Retina (tissue), 1 donor: ENCODE measurements around the gene MAP1B.

Experiments
- DNase-seq: peaks from one replicate; pipeline ENCODE4 v3.0.0-alpha.2; 2016

MAP1B gene

DNA sequence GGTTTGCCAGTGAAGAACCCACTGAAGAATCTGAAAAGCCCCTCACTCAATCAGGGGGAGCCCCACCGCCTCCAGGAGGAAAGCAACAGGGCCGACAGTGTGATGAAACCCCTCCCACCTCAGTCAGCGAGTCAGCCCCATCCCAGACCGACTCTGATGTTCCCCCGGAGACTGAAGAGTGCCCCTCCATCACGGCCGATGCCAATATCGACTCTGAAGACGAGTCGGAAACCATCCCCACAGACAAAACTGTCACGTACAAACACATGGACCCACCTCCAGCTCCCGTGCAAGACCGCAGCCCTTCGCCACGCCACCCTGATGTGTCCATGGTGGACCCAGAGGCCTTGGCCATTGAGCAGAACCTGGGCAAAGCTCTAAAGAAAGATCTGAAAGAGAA, 92.4 kb downstream of the MAP1B start:
- DNase-seq: no peak

DNA sequence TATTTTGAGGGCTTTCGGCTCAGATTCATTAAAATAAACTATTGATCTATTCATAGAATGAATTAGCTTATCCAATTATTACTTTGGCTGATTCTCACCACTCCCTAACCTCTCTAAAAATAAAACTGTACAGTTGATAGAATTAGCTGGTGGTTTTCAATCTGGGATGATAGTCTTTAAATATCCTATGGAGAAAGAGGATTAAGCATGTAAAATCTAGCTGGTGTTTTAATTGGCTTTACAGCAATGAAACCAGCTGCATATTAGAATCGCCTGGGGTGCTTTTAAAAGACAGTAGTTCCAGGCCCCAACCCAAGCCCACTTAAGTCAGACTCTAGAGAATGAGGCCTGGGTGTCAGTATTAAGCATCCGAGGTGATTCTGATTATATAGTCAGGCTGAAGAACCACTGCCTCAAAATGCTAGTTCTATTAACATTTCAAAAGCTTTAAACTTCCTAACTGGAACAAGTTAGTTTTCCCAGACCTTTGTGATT, 95.1 kb downstream of the MAP1B start:
- DNase-seq: no peak

DNA sequence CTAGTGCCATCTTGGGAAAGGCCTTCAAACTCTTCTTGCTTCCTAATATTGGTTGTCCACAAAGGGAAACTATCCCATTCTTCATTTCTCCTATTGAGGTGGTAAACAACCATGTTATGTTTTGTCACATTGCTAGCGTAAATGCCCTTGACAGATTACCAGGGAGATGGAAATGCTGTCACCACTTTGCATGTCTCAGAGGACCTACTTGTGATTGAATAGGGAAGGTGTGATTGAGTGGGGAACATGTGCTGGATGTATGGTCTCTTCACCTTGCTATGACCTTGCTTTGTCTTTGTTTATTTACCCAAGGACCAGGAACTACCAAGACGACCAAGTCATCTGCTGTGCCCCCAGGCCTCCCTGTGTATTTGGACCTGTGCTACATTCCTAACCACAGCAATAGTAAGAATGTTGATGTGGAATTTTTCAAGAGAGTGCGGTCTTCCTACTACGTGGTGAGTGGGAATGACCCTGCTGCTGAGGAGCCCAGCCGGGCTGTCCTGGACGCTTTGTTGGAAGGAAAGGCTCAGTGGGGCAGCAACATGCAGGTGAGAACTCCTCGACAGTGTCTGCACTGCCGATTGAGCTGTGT, 96.1 kb downstream of the MAP1B start:
- DNase-seq: no peak

DNA sequence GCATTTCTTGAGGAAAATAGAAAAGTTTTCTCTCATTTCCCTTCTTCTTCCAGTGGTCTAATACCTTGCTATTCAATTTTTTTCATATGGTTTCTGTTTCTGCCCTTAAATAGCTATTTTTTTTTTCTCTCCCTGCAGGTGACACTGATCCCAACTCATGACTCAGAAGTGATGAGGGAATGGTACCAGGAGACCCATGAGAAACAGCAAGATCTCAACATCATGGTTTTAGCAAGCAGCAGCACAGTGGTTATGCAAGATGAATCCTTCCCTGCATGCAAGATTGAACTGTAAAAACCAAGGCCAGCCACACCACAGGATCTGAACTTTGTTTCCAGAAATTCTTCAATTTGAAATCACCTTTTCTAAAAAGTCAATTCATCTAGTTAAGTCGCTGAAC, 97.7 kb downstream of the MAP1B start:
- DNase-seq: no peak

DNA sequence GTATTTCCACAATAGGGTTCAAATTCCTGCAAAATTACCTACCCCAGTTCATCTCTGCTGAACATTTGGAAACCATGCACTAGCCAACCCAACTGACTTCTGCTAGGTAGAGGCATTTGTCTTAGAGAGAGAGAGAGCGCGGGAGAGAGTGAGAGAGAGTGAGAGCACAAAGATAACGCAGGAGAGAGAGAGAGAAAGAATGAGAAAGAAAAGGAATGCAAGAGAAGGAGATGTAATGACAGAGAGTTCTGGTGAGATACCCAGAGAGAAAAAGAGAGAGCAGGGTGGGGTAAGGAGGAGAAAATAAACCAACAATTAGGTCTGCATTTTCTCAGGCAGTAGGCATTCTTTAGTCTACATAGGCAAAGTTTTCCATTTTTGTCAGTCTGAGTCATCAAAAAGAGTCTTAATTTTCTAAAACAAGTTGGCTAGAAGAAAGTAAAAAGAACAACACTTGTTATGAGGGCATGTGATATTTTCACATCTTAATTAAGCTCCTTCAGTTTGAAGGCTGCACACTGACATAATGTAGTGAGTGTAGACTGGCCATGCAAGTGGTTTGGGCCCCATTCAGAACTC, 98.2 kb downstream of the MAP1B start:
- no peak for DNase-seq

DNA sequence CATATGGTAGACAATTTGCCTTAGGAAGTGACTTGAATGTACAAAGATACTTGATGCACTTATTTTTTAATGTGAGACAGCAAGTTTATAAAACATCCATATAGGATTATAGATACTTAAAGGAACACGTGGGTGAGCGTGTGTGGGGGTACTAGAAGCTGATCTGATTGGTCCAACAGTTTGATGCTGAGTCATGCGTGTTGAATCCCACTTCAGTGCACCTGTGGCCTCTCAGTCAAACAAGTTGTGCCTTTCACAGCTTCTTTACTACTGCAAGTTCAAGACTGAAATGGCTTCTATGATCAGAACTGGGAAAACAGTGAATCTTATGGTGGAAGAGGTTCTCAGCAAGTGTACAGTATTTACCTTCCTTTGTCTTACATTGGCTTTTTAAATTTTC, 98.9 kb downstream of the MAP1B start:
- no peak for DNase-seq

DNA sequence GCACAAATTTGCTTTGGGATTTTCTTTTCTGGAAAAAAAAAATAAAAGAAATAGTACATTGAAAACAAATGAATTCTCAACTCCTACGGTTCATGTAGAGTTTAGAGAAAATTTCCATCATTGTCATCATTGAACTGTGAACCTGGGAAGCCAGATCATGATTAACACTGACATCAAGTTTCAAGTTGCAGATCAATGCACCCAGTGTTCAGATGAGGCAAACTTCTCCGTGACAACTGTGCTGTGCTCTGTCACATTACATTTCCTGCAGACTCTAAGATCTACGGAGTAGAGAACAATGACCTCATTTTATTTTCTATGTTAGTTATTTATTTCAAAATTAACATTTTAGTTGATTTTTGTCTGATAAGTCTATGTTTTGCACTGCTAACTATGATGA, 99.7 kb downstream of the MAP1B start:
- no peak for DNase-seq

DNA sequence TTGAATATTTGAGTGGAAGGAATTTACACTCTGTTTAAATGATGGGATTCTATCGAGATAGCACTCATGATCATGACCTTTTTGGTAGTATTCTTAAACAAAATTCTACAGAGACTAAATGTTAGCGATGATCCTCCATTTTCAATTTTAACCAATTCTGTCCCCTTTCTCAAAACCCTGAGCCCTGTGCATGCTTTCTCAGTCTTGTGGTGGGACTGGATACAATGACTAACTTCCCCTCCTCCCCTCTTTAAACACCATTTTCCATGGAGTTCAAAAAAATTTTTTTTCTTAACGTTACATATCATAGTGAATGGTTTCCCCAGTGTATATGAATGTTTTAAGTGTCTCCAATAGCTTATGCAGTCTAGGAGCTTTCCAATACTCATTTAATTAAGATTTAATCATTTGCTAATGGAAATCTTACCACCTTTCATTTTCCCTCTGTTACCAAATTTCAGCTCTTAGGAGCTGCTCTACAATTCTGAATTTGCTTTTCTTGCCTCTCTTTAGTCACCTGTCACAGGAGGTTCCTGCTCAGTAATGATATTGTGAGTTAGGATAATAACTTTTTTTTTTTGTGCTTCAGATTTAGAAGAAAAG, 101.2 kb downstream of the MAP1B start:
- DNase-seq: no peak

DNA sequence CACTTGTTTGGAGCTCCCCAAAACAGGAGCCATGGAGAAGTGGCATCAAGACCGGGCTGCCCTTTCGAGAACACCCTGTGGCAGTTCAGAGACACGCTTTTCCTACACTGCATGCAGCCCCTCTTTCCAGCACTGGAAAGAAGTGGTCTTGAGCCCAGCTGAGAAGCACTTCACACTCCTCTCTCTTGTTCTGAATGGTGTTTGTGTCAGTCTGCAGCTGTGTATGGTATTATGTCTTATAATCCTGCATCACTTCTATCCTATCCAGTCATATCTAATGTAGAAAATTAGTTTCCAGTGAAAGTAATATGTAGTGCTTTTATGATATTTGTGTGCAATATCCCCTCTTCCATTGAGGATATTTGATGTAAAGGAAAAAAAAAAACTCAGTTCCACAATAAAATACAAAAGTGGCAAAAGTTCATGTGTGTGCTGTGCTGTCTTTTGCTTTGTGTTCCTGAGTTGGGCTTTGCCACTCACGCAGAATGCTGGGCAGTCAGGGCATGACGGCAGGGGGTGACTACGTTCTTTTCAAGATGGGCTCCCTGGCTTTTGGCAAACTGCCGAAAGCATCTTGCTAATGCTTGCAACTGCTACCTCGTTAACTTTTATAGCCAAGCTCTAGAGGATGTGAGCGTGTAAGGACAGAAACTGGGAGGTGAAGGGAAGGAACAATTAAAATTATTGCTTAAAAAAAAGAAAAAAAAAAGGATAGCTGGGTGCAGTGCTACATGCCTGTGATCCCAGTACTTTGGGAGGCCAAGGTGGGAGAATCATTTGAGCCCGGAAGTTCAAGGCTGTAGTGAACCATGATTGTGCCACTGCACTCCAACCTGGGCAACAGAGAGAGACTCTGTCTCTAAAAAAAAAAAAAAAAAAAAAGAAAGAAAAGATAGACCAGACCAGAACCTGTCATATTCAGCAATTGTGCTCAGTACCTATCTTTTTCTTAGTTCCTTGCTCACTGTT, 102.2 kb downstream of the MAP1B start:
- DNase-seq: no peak

DNA sequence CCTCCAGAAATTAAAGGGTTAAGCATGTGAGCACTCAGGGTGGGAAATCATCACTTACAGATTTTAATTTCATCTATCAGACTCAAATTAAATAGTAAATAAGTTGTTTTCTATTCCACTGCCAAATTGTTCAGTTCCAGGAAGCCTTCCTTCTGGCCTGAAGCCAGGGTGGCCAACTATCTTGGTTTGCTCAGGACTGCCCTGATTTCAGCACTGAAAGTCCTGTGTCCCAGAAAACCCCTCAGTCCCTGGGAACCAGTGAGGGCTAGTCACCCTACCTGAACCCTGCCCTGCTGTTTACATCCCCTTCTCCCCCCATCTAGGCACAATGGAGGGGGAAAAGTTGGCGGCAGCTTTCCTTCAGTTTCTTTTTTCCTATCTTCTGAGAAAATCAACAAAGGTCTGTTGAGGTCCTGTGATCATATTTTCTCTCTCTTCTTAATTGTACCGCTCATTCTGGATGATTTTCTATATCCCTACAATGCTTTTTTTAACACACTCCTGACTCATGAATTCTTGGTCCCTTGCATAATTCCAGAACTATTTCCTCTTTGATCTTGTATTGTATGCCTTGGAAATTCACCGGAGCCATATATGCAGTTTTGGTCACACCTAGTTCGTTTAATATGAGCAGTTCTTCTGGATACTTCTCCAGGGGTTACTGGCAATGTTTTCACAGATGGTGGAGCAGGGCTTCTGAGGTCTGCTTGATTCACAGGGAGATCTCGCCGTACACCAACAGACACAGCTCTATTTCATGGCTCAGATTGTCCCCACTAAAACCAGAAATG, 103.8 kb downstream of the MAP1B start:
- DNase-seq: no peak

DNA sequence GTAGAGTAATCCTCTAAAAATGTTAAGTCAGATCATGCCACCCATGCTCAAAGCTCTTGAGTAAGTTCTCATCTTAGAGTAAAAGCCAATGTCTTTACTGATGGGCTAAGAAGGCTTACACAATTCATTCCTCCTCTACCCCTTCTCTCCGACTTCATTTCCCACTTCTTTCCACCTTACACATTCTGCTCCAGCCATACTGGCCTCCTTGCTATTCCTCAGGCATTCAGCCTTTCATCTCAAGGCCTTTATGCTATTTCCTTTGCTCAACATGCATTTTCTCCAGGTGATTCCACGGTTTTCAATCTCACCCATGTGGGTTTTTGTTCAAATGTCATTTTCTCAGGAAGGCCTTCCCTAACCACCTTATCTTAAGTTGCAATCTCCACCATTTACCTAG, 104.9 kb downstream of the MAP1B start:
- DNase-seq: no peak

DNA sequence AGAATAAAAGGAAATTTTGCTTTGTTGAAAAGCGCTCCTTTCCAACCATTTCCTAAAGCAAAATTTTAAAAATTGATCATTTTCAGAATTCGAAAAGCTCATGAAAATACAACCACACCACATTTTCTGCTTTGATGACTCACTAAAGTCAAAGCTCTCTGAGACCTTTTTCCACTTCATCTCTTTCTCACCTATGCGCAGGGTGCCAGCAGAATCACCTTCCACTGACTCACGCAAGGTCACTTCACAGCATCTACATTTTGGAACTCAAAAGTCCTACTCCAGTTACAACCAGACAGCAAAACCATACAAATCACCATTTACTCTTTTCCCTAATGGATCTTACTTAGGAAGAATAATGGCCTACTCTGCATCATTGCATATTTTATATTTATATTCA, 106.2 kb downstream of the MAP1B start:
- DNase-seq: no peak

DNA sequence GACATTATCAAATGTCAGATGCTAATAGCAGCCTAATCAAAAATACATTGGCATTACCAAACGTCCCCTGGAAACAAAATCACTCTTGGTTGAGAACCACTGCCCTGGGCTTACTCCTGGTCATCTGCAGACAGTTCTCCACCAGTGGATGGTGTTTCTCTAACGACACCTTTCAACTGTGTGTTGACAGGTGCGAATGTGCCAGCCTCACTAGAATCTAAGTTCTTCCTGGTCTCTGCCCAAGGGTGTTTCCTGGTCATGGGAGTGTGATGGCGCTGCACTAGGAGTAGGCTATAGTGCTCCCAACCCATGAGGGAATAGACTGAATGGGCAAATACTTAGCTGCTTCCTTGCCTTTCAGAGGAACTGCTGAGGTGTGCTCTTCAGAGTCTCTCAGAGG, 106.9 kb downstream of the MAP1B start:
- DNase-seq: no peak

DNA sequence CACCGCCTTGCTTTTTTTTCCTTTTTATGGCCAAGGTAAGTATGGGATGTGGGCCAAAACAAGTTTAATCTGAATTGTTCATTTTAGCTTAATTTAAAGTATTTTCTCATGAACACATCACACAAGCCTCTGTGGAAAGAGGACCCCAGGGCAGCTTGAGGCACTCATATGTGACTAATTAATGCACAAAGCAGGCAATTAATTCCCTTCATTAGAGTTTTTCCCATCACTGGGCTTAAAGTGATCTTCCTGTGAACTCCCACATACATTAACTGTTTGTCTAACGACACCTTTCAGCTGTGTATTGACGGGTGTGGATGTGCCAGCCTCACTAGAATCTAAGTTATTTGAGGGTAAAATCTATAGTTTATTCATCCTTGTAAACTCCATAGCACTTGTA, 109.5 kb downstream of the MAP1B start:
- peak; percentile 63 for DNase-seq

DNA sequence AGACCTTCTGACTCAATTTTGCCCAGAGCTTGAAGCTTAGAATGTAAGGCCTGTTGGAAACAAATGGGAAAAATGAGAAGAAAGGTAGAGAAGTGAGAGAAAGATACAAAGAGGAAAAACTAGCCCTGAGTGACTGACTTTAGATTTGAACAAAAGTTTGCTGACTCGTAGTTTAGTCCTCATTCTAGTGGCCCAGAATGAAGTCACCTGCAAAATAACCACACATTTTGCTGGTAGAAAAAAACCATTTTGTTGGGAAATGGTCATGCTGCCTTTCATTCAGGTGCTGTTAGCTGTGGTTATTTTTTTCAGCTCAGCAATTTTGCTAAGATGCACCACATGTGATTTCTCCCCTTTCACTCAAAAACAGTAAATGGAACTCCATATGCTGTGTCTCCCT, 113.8 kb downstream of the MAP1B start:
- no peak for DNase-seq

DNA sequence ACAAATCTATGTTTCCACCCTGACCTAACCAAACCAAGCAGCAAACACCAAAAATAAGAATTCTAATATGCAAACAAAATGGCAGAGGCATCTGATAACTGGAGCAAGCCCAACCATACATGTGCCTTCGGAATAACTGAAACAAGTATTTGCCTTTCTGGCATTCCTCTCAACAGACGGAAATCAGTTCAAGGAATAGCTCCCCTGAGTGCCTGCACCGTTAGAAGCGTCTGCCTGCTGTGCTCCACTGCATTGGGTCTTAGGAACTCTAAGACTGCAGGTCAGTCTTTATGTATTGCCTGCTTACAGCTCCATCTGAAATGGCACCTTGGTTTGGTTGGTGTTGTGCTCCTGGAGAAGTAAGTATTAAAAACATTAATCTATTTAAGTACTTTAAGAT, 114.3 kb downstream of the MAP1B start:
- DNase-seq: no peak

DNA sequence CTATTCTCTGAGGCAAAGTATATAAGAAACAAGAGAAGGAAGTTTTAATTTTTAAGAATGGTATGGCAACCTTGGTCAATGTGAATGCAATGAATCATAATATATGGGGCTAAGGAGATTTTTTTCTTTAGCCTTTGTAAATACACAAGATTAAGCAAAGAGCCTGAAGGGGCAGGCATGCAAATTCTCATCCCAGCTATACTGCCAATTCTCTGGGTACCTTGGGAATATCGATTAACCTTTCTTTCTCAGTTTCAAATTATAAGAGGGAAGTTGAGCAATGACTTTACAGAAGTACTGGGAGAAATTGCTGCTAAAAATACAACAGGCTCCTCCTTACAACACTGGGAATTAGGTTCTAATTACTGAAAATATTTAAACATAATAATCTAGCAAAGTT, 115.2 kb downstream of the MAP1B start:
- DNase-seq: no peak

DNA sequence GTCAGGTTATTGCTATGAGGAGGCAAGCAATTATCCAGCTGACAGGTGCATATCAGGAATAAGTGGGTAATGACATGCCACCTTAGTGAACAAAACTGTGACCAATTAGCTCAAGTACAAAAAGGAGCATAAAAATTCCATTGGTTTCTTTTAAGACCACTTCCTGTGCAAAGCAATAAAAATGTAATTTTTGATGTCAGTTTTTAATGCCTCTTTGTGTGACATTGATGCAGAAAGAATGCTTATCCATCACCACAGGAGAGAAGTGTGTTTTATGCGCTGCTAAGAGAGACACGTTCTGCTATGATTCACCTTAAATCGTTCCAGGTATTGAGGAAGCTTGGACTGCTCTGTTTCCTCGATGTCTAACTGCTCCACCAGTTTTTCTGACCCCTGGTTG, 116.1 kb downstream of the MAP1B start:
- no peak for DNase-seq

DNA sequence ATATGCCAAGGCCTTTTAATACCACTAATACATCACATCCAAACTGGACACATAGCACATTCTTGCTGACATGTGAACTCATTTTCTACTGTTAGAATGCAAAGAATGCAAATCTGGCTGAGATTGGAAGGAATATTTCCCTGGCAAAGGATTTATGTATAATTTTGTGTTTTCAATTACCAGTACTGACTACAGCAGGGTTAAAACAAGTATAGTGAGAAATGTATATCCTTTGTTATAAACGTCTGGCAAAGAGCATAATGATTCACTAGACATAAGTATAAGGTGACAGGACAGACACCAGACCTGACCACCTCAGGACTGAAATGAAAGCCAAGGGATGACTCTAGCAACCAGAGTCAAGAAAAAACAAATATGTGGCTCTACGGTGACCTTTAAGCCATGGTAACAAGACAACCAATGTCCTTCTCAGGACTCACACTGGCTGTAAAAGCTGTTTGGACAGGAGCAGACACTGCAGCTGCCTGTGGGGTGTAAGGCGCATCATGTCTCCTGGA, 117.7 kb downstream of the MAP1B start:
- DNase-seq: no peak

DNA sequence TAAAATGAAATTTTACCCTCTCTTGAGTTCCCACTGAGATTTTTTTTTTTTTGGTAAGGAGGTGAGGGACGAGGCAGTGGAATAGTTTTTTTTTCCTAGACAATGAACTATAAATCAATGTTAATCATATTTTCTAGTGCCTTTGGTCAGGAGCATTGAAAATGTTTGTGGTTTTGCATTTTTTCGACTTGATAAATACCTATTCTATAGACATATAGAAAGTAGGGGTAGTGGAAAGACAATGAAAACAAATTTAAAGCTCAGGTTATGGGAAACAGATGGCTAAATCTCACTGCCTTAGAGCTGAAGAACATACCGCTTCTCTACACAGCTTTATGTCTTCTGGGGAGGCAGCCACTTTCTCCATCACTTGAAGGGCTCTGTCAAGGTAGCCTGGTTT, 118.5 kb downstream of the MAP1B start:
- DNase-seq: no peak

DNA sequence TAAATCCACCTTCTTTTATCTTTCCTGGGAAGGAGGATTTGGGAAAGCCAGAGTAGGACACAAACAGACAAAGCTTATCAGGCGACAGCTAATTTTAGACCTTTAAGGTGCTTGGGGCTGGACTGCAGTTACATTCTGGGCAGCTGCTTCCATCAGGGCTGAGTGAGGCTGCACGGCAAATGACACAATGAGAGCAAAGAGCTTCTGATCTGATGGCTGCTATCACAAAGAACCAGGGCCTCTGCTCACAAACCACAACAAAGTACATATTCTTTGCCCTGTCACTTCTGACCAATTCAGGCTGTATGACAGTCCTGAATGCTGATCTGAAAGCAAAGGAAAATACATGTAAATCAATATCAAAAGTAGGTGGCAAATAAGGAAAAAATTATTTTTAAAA, 119.7 kb downstream of the MAP1B start:
- no peak for DNase-seq

DNA sequence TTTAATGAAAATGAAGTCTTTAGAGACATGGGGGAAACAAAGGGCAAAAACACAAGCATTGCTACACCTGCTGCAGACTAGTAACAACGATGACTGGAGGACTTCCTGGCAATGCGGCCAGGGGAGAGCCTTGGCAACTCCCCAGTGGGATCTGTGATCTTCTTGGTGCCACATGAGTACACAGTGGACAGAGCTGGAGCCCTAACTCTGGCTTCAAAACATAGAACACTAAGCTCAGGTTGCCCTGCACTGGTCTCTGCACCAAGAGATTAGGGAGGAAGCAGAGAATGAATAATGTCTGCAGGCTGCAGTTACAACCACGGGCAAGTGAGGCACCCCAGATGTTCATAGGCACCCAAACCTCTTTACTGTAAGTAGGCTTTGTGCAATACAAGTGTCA, 121.7 kb downstream of the MAP1B start:
- DNase-seq: no peak
